Endodermal cell (in vitro differentiated cells): ENCODE measurements around the gene IFNK. TPM values are rescaled to one million over a fixed set of nuclear protein-coding genes. Genes with fewer than 3 reads are reported as not detected.

Experiments used
- DNase-seq: peaks from one replicate; pipeline ENCODE4 v3.0.0-alpha.2; 2017
- H3K27ac ChIP-seq: 2 replicates; pipeline ENCODE4 v1.5.1; 2013; ENCODE audit warnings: mild to moderate bottlenecking, low read depth, low read length, moderate library complexity
- H3K27me3 ChIP-seq: 2 replicates; pipeline ENCODE4 v1.6.1; 2013; ENCODE audit warnings: mild to moderate bottlenecking, low read length, moderate library complexity; ENCODE audit not compliant: insufficient read depth, control insufficient read depth, poor library complexity, severe bottlenecking
- H3K36me3 ChIP-seq: 2 replicates; pipeline ENCODE4 v1.7.0; 2013; ENCODE audit warnings: mild to moderate bottlenecking, low read length, moderate library complexity; ENCODE audit not compliant: control insufficient read depth, insufficient read depth
- H3K4me1 ChIP-seq: one replicate; pipeline ENCODE4 v1.7.0; 2013; ENCODE audit warnings: low read length; ENCODE audit not compliant: control insufficient read depth, insufficient read depth
- H3K4me3 ChIP-seq: 2 replicates; pipeline ENCODE4 v1.5.1; 2013; ENCODE audit warnings: mild to moderate bottlenecking, low read length, moderate library complexity
- H3K9ac ChIP-seq: 2 replicates; pipeline ENCODE4 v1.6.1; 2013; ENCODE audit warnings: mild to moderate bottlenecking, low read length, moderate library complexity; ENCODE audit not compliant: poor library complexity, severe bottlenecking; ENCODE audit errors: extremely low read depth
- H3K9me3 ChIP-seq: 2 replicates; pipeline ENCODE4 v1.6.1; 2013; ENCODE audit warnings: mild to moderate bottlenecking, low read length, moderate library complexity; ENCODE audit not compliant: control insufficient read depth
- H3K27ac Mint-ChIP-seq: 2 replicates; pipeline ENCODE4 v1.8.0; 2020; ENCODE audit warnings: mixed read lengths
- H3K27me3 Mint-ChIP-seq: 2 replicates; pipeline ENCODE4 v1.8.0; 2021; ENCODE audit warnings: mild to moderate bottlenecking, mixed read lengths; ENCODE audit not compliant: insufficient read depth
- H3K36me3 Mint-ChIP-seq: 2 replicates; pipeline ENCODE4 v1.8.0; 2020; ENCODE audit warnings: low read depth, mixed read lengths
- H3K4me1 Mint-ChIP-seq: 2 replicates; pipeline ENCODE4 v1.8.0; 2020; ENCODE audit warnings: mixed read lengths
- H3K4me3 Mint-ChIP-seq: 2 replicates; pipeline ENCODE4 v1.8.0; 2020; ENCODE audit warnings: mild to moderate bottlenecking, moderate library complexity, mixed read lengths
- H3K9me3 Mint-ChIP-seq: 2 replicates; pipeline ENCODE4 v1.8.0; 2020; ENCODE audit warnings: mild to moderate bottlenecking, mixed read lengths
- CTCF ChIP-seq: fragments of 200-600 bp; sonication (generic); conservative IDR thresholded peaks from 2 replicates; pipeline ENCODE4 v1.5.0; 2021; ENCODE audit warnings: antibody characterized with exemption, mild to moderate bottlenecking
- WGBS, 2 experiments: methylation state at CpG; one replicate each; pipeline versions ENCODE4 v1.1.5 to v1.1.7; 2013; ENCODE audit warnings: missing lambda C conversion rate in 2 of 2, mixed read lengths in 1 of 2; ENCODE audit not compliant: insufficient coverage in 1 of 2, insufficient read length in 1 of 2; 5-methylcytosine and 5-hydroxymethylcytosine counted together
- total RNA-seq, 2 donors: library from RNA; stranded (reverse); fragmentation: NEBNext Ultra II Directional in 1 of 2; extraction: Animal tissue kit (Norgen Biotek cat#: 25700) in 1 of 2; gene quantifications; 2 replicates in 1 of 2; 3 replicates in 1 of 2; pipeline ENCODE4 v1.2.1, GENCODE V29; 2021

The IFNK gene
- total RNA-seq, 2 donors from 2014 or later: not detected

- Mint-ChIP-seq H3K4me1 (peaks cover 10% of the 10 kb centered on the region), H3K27ac (no peak overlapping the region), H3K9me3 (no peaks in the 10 kb centered on the region), H3K36me3 (peaks cover 11% of the 10 kb centered on the region), H3K27me3 (no peaks in the 10 kb centered on the region), H3K4me3 (no peak overlapping the region)
- Histone ChIP-seq H3K27me3 (no peaks in the 10 kb centered on the region), H3K4me1 (peaks cover 5% of the 10 kb centered on the region), H3K27ac (no peak overlapping the region), H3K9ac (no peak overlapping the region), H3K9me3 (no peaks in the 10 kb centered on the region), H3K4me3 (no peak overlapping the region), H3K36me3 (peaks cover 59% of the 10 kb centered on the region)
- DNase-seq: no peak
- no peak for TF ChIP-seq CTCF
- WGBS, 2 experiments: 96% methylated on average over 4 of the region's 4 CpGs; no CpG with 5 or more reads in 1 of the 2 experiments
Measured at GRCh38 chr9:27563738-27564430, 39.8 kb downstream of the IFNK start.

- H3K4me1 Mint-ChIP-seq: peaks cover 10% of the 10 kb centered on the region
- Histone ChIP-seq H3K27me3 (no peaks in the 10 kb centered on the region), H3K9ac (no peak overlapping the region), H3K36me3 (peaks cover 51% of the 10 kb centered on the region), H3K4me1 (peaks cover 5% of the 10 kb centered on the region), H3K9me3 (no peaks in the 10 kb centered on the region), H3K4me3 (no peak overlapping the region), H3K27ac (no peak overlapping the region)
- no peak overlapping the region for H3K4me3 Mint-ChIP-seq
- DNase-seq: no peak
- H3K9me3 Mint-ChIP-seq: no peaks in the 10 kb centered on the region
- H3K36me3 Mint-ChIP-seq: peaks cover 11% of the 10 kb centered on the region
- no peak overlapping the region for H3K27ac Mint-ChIP-seq
- WGBS, 2 experiments: 100% methylated on average over 1 of the region's 1 CpG; no CpG with 5 or more reads in 1 of the 2 experiments
- H3K27me3 Mint-ChIP-seq: no peaks in the 10 kb centered on the region
- TF ChIP-seq CTCF: no peak
Measured at GRCh38 chr9:27564670-27565069, 40.6 kb downstream of the IFNK start.

GRCh38 chr9:27565696-27566095 is 41.6 kb downstream of the IFNK start:
- Histone ChIP-seq H3K4me1 (peaks cover 5% of the 10 kb centered on the region), H3K27me3 (no peaks in the 10 kb centered on the region), H3K9me3 (no peaks in the 10 kb centered on the region), H3K9ac (no peak overlapping the region), H3K36me3 (peaks cover 43% of the 10 kb centered on the region), H3K27ac (no peak overlapping the region), H3K4me3 (no peak overlapping the region)
- Mint-ChIP-seq H3K4me3 (no peak overlapping the region), H3K4me1 (peaks cover 10% of the 10 kb centered on the region), H3K36me3 (peaks cover 11% of the 10 kb centered on the region), H3K27ac (no peak overlapping the region), H3K27me3 (no peaks in the 10 kb centered on the region), H3K9me3 (no peaks in the 10 kb centered on the region)
- TF ChIP-seq CTCF: no peak
- no peak for DNase-seq
